Heart right ventricle (tissue), 16 donors: Measurements from ENCODE around the gene NREP. TPM values are rescaled to one million over a fixed set of nuclear protein-coding genes. Genes with fewer than 3 reads are reported as not detected.

Experiments
- ATAC-seq, 8 donors: fragments of 200-7000 bp; cut with Tn5 transposase; one replicate each; pipeline ENCODE4 v1.9.1; 2020; ENCODE audit warnings: mild to moderate bottlenecking in 8 of 8, moderate library complexity in 8 of 8, moderate number of reproducible peaks in 1 of 8
- DNase-seq, 2 donors: peaks; one replicate each; pipeline ENCODE4 v3.0.0-alpha.2; 2020
- H3K27ac ChIP-seq, 10 donors: fragments of 200-600 bp; sonication (generic) in 2 of 10; one replicate each; pipeline versions ENCODE4 v1.5.0 to v1.8.0; 2020 to 2022; ENCODE audit warnings: mild to moderate bottlenecking in 3 of 10
- H3K27me3 ChIP-seq, 7 donors: fragments of 200-600 bp; one replicate each; pipeline ENCODE4 v1.8.0; 2021 to 2022; ENCODE audit warnings: mild to moderate bottlenecking in 2 of 7
- H3K36me3 ChIP-seq, 9 donors: fragments of 200-600 bp; sonication (generic) in 1 of 9; one replicate each; pipeline versions ENCODE4 v1.5.0 to v1.8.0; 2020 to 2022; ENCODE audit warnings: mild to moderate bottlenecking in 2 of 9
- H3K4me1 ChIP-seq, 9 donors: fragments of 200-600 bp; sonication (generic) in 1 of 9; one replicate each; pipeline versions ENCODE4 v1.5.0 to v1.8.0; 2020 to 2022; ENCODE audit warnings: mild to moderate bottlenecking in 4 of 9
- H3K4me3 ChIP-seq, 10 donors: fragments of 200-600 bp; sonication (generic) in 2 of 10; one replicate each; pipeline versions ENCODE4 v1.5.0 to v1.8.0; 2020 to 2022; ENCODE audit warnings: mild to moderate bottlenecking in 7 of 10, moderate library complexity in 2 of 10
- H3K9me3 ChIP-seq, 11 donors: fragments of 200-600 bp in 10 of 11; sonication (generic) in 2 of 11; one replicate each; pipeline versions ENCODE4 v1.5.0 to v1.8.0; 2013 to 2022; ENCODE audit warnings: mild to moderate bottlenecking in 2 of 11, control low read depth in 1 of 11, moderate library complexity in 1 of 11
- CTCF ChIP-seq, 9 donors: fragments of 200-600 bp; sonication (generic) in 2 of 9; IDR thresholded peaks; one replicate each; pipeline versions ENCODE4 v1.5.0 to v1.8.0; 2021 to 2022; ENCODE audit warnings: antibody characterized with exemption in 9 of 9, mild to moderate bottlenecking in 5 of 9, moderate library complexity in 1 of 9
- WGBS, 2 donors: extraction: QIAGEN DNeasy Blood & Tissue Kit; methylation state at CpG; one replicate each; pipeline ENCODE4 v1.1.7; 2013; ENCODE audit warnings: inconsistent platforms in 1 of 2; 5-methylcytosine and 5-hydroxymethylcytosine counted together
- intact Hi-C, 10 donors: fragments of 100-400 bp; cut with DNase I; formaldehyde crosslinking; loops; one replicate each; pipeline versions ENCODE4 v1.11.1 to v1.14.2; 2022
- polyA plus RNA-seq, 2 donors: library from polyadenylated mRNA; stranded (reverse); fragments of 200-250 nt; gene quantifications; one replicate each; pipeline ENCODE4 v1.2.3, GENCODE V29; 2013
- total RNA-seq, 10 donors: library from RNA; stranded (reverse); fragmentation: NEBNext Ultra II Directional in 3 of 10; extraction: Animal tissue kit (Norgen Biotek cat#: 25700) in 3 of 10; gene quantifications; one replicate each; pipeline versions ENCODE4 v1.2.1 to v1.2.4, GENCODE V29; 2021 to 2023
- donor health status: Arrhythmogenic right ventricular cardiomyopathy.
- donor health status: ischemic (EF 13 %, LVEDD 7.1; RV severe dilation, severe dysfunction).
- donor health status: healthy with polysubstance abuse.
- donor health status: DM: no; HTN: yes; CAD: no.
- donor health status: DM: no; HTN: no; CAD: no.
- donor health status: ischemic (EF 25% LVEDD 6.9; RV normal size, moderate dysfunction).
- donor health status: ischemic (EF 25% LVEDD 5.7; RV mildly dilated, moderate dysfunction).
- donor health status: healthy.
- donor health status: DM: yes; HTN: yes; CAD: no.
- donor health status: Ischemic cardiomyopathy.
- donor health status: ischemic (EF 35%, LVEDD 5.7; RV mildly dilated, moderate dysfunction).
- donor health status: nonischemic (EF 11% LVEDD 7.7; RV severe dilation, severe dysfunction).
- donor health status: DM: yes; HTN: yes; CAD: no.
- donor health status: PGD.
- donor health status: ischemic (EF 29% LVEDD 5.4; RV normal size, mild dysfunction).
- donor health status: nonischemic (EF 23%, LVEDD 6.1; RV moderate dilation, normal function).

NREP gene
- total and polyA plus RNA-seq, 12 donors, result 10.4 to 72.3 (median 38.9) TPM

- Histone ChIP-seq H3K4me1 (peaks cover 0 to 31% (median 23%) of the 10 kb centered on the region in 9 donors), H3K36me3 (peaks cover 0 to 90% (median 19%) of the 10 kb centered on the region in 9 donors), H3K27me3 (no peaks in the 10 kb centered on the region), H3K27ac (no peak overlapping the region), H3K9me3 (no peaks in the 10 kb centered on the region), H3K4me3 (no peak overlapping the region)
- DNase-seq (no peak), ATAC-seq (no peak)
- intact Hi-C loops, result loop anchor here in 1 of 10 donors (5.0 kb wide), 1 partner anchor 251 kb away; no protein-coding TSS in a partner anchor
- 81 to 83% methylated on average over 8 of the region's 8 CpGs for WGBS, 2 donors
- TF ChIP-seq CTCF (IDR thresholded peaks at IDR 0.05), result no peak
Measured at GRCh38 chr5:111730659-111731382, 26.2 kb downstream of the NREP start.

- intact Hi-C loops, result no loop called here
- H3K27ac ChIP-seq, result no peak overlapping the region
- H3K4me3 ChIP-seq, result no peak overlapping the region
- no peaks in the 10 kb centered on the region for H3K27me3 ChIP-seq
- peaks cover 0 to 12% (median 5%) of the 10 kb centered on the region in 9 donors for H3K4me1 ChIP-seq
- 92 to 95% methylated on average over 3 of the region's 3 CpGs for WGBS, 2 donors
- H3K36me3 ChIP-seq, result peaks cover 0 to 82% (median 19%) of the 10 kb centered on the region in 9 donors
- TF ChIP-seq CTCF (IDR thresholded peaks at IDR 0.05), result no peak
- ATAC-seq (no peak), DNase-seq (no peak)
- peaks cover 0 to 3% (median 0%) of the 10 kb centered on the region in 11 donors for H3K9me3 ChIP-seq
Measured at GRCh38 chr5:111728941-111729340, 28.1 kb downstream of the NREP start.

GRCh38 chr5:111726986-111727385 is 30.0 kb downstream of the NREP start:
- 95 to 96% methylated on average over 2 of the region's 2 CpGs for WGBS, 2 donors
- no peak overlapping the region for H3K27ac ChIP-seq
- peaks cover 0 to 3% (median 0%) of the 10 kb centered on the region in 11 donors for H3K9me3 ChIP-seq
- H3K4me3 ChIP-seq, result no peak overlapping the region
- H3K4me1 ChIP-seq, result no peaks in the 10 kb centered on the region
- peaks cover 0 to 65% (median 19%) of the 10 kb centered on the region in 9 donors for H3K36me3 ChIP-seq
- intact Hi-C loops, result no loop called here
- ATAC-seq, result no peak
- no peaks in the 10 kb centered on the region for H3K27me3 ChIP-seq
- no peak for TF ChIP-seq CTCF (IDR thresholded peaks at IDR 0.05)
- DNase-seq, result no peak

- ATAC-seq (no peak), DNase-seq (no peak)
- WGBS, 2 donors, result 64 to 87% methylated on average over 2 of the region's 2 CpGs
- intact Hi-C loops, result no loop called here
- H3K4me3 ChIP-seq, result no peak overlapping the region
- H3K9me3 ChIP-seq, result peaks cover 0 to 3% (median 0%) of the 10 kb centered on the region in 11 donors
- TF ChIP-seq CTCF (IDR thresholded peaks at IDR 0.05), result no peak
- H3K4me1 ChIP-seq, result no peaks in the 10 kb centered on the region
- H3K27ac ChIP-seq, result no peak overlapping the region
- no peaks in the 10 kb centered on the region for H3K27me3 ChIP-seq
- peaks cover 0 to 20% (median 0%) of the 10 kb centered on the region in 9 donors for H3K36me3 ChIP-seq
Measured at GRCh38 chr5:111722140-111722539, 34.9 kb downstream of the NREP start.
